Immature natural killer cell (primary cell): ENCODE measurements around the gene CHRM2. TPM values are rescaled to one million over a fixed set of nuclear protein-coding genes. Genes with fewer than 3 reads are reported as not detected.

Source experiments
- DNase-seq, 3 donors: peaks; one replicate each; pipeline ENCODE4 v3.0.0; 2022; ENCODE audit warnings: mixed read lengths in 1 of 3
- H3K27ac Mint-ChIP-seq, 6 donors: one replicate each; pipeline ENCODE4 v1.8.0; 2020; ENCODE audit warnings: mixed read lengths in 6 of 6, mild to moderate bottlenecking in 5 of 6, inconsistent platforms in 4 of 6, moderate library complexity in 3 of 6
- H3K27me3 Mint-ChIP-seq, 3 donors: one replicate each; pipeline ENCODE4 v1.8.0; 2020 to 2021; ENCODE audit warnings: low read depth in 3 of 3, mild to moderate bottlenecking in 3 of 3, mixed read lengths in 3 of 3, moderate library complexity in 3 of 3, inconsistent platforms in 1 of 3
- H3K36me3 Mint-ChIP-seq, 3 donors: one replicate each; pipeline ENCODE4 v1.8.0; 2020; ENCODE audit warnings: mixed read lengths in 3 of 3, inconsistent platforms in 2 of 3, mild to moderate bottlenecking in 2 of 3
- H3K4me1 Mint-ChIP-seq, 2 donors: one replicate each; pipeline ENCODE4 v1.8.0; 2020; ENCODE audit warnings: inconsistent platforms in 2 of 2, mild to moderate bottlenecking in 2 of 2, mixed read lengths in 2 of 2, moderate library complexity in 1 of 2
- H3K4me3 Mint-ChIP-seq, 5 donors: one replicate each; pipeline ENCODE4 v1.8.0; 2020; ENCODE audit warnings: mild to moderate bottlenecking in 5 of 5, mixed read lengths in 5 of 5, inconsistent platforms in 3 of 5, moderate library complexity in 3 of 5
- H3K9me3 Mint-ChIP-seq, 6 donors: one replicate each; pipeline ENCODE4 v1.8.0; 2020; ENCODE audit warnings: mild to moderate bottlenecking in 6 of 6, mixed read lengths in 6 of 6, inconsistent platforms in 4 of 6, moderate library complexity in 3 of 6
- polyA plus RNA-seq, 3 donors: library from polyadenylated mRNA; unstranded; fragments of 300-500 nt; fragmentation: Illumina TruSeq; gene quantifications; one replicate each; pipeline ENCODE4 v1.2.3, GENCODE V29; 2021

Gene CHRM2
- polyA plus RNA-seq, 3 donors from 2014 or later, result not detected

DNA sequence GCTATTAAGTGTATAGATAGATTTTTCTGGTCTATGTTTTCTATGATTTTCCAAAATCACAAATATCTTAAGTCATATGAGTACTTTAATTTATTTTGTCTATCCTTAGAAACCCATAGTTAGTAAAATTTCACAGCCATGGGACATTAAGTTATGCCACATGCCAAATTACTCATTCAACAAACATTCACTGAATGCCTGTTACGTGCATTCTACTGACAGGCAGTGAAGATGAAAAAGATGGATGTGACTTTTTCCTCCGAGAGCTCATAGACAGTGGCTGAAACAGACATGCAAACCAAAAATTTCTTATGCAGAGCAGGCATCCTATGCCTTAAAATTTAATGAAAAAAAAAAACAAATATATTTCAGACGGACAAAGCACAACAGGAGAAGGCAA is 84.9 kb downstream of the CHRM2 start:
- DNase-seq, result no peak
- Mint-ChIP-seq H3K4me1 (no peaks in the 10 kb centered on the region), H3K9me3 (peaks cover 4 to 22% (median 12%) of the 10 kb centered on the region in 6 donors), H3K36me3 (no peaks in the 10 kb centered on the region), H3K4me3 (no peak overlapping the region), H3K27ac (no peak overlapping the region), H3K27me3 (no peaks in the 10 kb centered on the region)

- H3K36me3 Mint-ChIP-seq, result no peaks in the 10 kb centered on the region
- H3K4me3 Mint-ChIP-seq, result no peak overlapping the region
- H3K9me3 Mint-ChIP-seq, result peaks cover 5 to 24% (median 16%) of the 10 kb centered on the region in 6 donors
- H3K27me3 Mint-ChIP-seq, result no peaks in the 10 kb centered on the region
- no peak overlapping the region for H3K27ac Mint-ChIP-seq
- DNase-seq, result no peak
- no peaks in the 10 kb centered on the region for H3K4me1 Mint-ChIP-seq
Observed at GRCh38 chr7:136956232-136956631, 87.8 kb downstream of the CHRM2 start.

DNA sequence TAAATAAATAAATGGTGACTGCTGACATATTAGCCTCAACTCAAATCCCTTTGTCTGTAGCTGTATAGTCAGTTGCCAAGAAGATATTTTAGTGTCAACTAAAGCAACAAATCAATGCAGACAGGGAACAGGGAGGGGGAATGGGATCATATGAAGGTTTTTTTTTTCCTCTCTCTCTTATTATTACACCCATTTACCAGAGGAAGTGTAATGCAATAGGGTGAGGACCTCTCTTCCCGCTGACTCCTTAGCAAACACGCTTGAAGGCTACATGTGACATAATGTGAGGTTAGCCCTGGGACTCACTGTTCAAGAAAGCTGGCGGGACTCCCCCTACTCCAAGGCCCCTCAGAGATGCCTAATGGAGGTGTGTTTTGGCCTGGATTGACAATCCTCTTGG is 88.2 kb downstream of the CHRM2 start:
- Mint-ChIP-seq H3K27me3 (peaks cover 0 to 2% (median 0%) of the 10 kb centered on the region in 3 donors), H3K9me3 (peaks cover 5 to 25% (median 18%) of the 10 kb centered on the region in 6 donors), H3K4me3 (no peak overlapping the region), H3K36me3 (no peaks in the 10 kb centered on the region), H3K27ac (no peak overlapping the region), H3K4me1 (no peaks in the 10 kb centered on the region)
- no peak for DNase-seq

DNA sequence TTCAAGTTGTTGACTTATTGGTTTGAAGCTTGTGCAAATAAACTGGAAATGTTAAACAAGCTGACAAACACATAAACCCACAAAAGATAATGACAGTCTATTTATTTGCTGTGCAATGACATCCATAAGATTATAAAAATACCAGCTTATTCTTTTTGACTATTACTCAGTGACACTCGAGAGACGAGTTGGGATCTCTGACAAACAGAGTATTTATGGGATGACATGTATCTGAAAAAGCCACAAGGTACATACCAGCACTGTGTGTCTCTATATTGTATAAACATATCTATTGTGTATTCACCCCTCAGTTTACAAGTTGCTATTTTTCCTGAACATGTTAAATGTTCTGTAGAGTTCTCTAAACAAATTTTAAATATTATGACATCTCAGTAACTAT is 88.9 kb downstream of the CHRM2 start:
- H3K27ac Mint-ChIP-seq, result no peak overlapping the region
- H3K4me3 Mint-ChIP-seq, result no peak overlapping the region
- H3K4me1 Mint-ChIP-seq, result no peaks in the 10 kb centered on the region
- no peaks in the 10 kb centered on the region for H3K36me3 Mint-ChIP-seq
- peaks cover 0 to 5% (median 0%) of the 10 kb centered on the region in 3 donors for H3K27me3 Mint-ChIP-seq
- DNase-seq, result no peak
- peaks cover 6 to 23% (median 19%) of the 10 kb centered on the region in 6 donors for H3K9me3 Mint-ChIP-seq

DNA sequence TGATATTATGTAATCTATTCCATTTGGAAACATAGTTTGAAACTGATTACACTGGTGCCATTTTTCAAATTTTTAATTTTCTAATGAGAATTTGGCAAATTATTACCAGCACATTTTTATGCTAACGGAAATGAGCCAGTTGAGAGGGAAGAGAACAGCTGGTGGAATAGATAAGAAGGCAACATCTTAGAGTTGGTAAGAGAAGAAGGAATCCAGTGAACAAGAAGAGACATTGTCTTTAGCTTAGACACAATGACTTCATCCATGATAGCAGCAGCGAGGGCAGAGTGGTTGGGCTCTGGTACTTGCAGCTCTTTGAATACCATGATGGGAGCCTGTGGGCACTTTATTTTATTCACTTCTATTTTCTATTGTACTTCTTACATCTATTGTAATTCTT is 89.6 kb downstream of the CHRM2 start:
- Mint-ChIP-seq H3K4me3 (no peak overlapping the region), H3K4me1 (no peaks in the 10 kb centered on the region), H3K36me3 (no peaks in the 10 kb centered on the region), H3K27ac (no peak overlapping the region), H3K9me3 (peaks cover 7 to 22% (median 19%) of the 10 kb centered on the region in 6 donors), H3K27me3 (peaks cover 0 to 5% (median 0%) of the 10 kb centered on the region in 3 donors)
- no peak for DNase-seq

- no peaks in the 10 kb centered on the region for H3K36me3 Mint-ChIP-seq
- H3K27ac Mint-ChIP-seq, result no peak overlapping the region
- H3K27me3 Mint-ChIP-seq, result peaks cover 0 to 5% (median 0%) of the 10 kb centered on the region in 3 donors
- H3K4me3 Mint-ChIP-seq, result no peak overlapping the region
- H3K4me1 Mint-ChIP-seq, result no peaks in the 10 kb centered on the region
- peaks cover 7 to 32% (median 17%) of the 10 kb centered on the region in 6 donors for H3K9me3 Mint-ChIP-seq
- DNase-seq, result no peak
Observed at GRCh38 chr7:136964347-136964746, 95.9 kb downstream of the CHRM2 start.

GRCh38 chr7:136966825-136967224 is 98.4 kb downstream of the CHRM2 start:
- Mint-ChIP-seq H3K27me3 (peaks cover 0 to 2% (median 0%) of the 10 kb centered on the region in 3 donors), H3K4me1 (no peaks in the 10 kb centered on the region), H3K9me3 (peaks cover 7 to 28% (median 9%) of the 10 kb centered on the region in 6 donors), H3K4me3 (no peak overlapping the region), H3K36me3 (no peaks in the 10 kb centered on the region), H3K27ac (no peak overlapping the region)
- DNase-seq, result no peak

DNA sequence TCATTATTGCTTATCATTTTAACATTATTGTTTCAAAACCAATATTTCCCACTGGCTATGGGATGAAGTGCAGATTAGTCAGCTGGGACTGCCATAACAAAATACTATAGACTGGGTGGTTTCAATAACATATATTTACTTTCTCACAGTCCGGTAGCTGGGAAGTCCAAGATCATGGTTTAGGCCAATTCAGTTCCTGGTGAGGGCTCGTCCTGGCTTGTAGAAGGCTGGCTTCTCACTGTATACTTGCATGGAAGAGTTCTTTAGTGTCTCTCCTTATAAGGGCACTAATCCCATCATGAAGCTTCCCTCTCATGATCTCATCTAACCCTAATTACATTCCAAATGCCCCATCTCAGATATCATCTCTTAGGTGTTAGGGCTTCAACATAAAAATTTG is 101.3 kb downstream of the CHRM2 start:
- Mint-ChIP-seq H3K27me3 (no peaks in the 10 kb centered on the region), H3K9me3 (peaks cover 8 to 34% (median 11%) of the 10 kb centered on the region in 6 donors), H3K36me3 (peaks cover 0 to 3% (median 3%) of the 10 kb centered on the region in 3 donors), H3K27ac (no peak overlapping the region), H3K4me1 (no peaks in the 10 kb centered on the region), H3K4me3 (no peak overlapping the region)
- no peak for DNase-seq

DNA sequence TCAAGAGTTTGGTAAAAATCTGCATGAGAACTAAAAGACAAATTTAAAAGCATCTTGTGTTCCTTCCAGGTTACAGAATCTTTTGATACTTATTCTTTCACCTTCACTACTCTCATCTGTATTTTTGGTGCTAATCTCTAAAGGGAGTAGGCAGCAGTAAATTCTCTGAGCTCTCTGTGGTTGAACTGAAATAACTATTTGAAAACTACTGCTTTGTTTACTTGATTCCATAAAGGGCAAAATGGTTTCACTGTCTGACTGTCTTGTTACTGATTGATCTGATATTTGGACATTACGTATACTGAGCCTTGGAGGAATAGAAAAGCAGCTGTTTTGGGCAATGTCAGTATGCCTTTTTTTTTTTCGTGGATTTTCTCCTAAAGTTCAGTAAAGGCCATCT is 103.3 kb downstream of the CHRM2 start:
- H3K4me3 Mint-ChIP-seq, result no peak overlapping the region

GRCh38 chr7:136976504-136977251 is 108.2 kb downstream of the CHRM2 start:
- Mint-ChIP-seq H3K4me3 (no peak overlapping the region), H3K27me3 (no peaks in the 10 kb centered on the region), H3K36me3 (peaks cover 0 to 3% (median 3%) of the 10 kb centered on the region in 3 donors), H3K9me3 (peaks cover 7 to 26% (median 10%) of the 10 kb centered on the region in 6 donors), H3K4me1 (no peaks in the 10 kb centered on the region), H3K27ac (no peak overlapping the region)
- DNase-seq, result no peak

More for the DNA sequence above, 103.3 kb downstream of the CHRM2 start:
- Mint-ChIP-seq H3K4me1 (no peaks in the 10 kb centered on the region), H3K27me3 (no peaks in the 10 kb centered on the region), H3K27ac (no peak overlapping the region), H3K9me3 (peaks cover 6 to 34% (median 13%) of the 10 kb centered on the region in 6 donors), H3K36me3 (peaks cover 0 to 3% (median 3%) of the 10 kb centered on the region in 3 donors)
- no peak for DNase-seq

- no peaks in the 10 kb centered on the region for H3K36me3 Mint-ChIP-seq
- no peaks in the 10 kb centered on the region for H3K4me1 Mint-ChIP-seq
- no peak overlapping the region for H3K4me3 Mint-ChIP-seq
- H3K27me3 Mint-ChIP-seq, result peaks cover 0 to 2% (median 0%) of the 10 kb centered on the region in 3 donors
- no peak overlapping the region for H3K27ac Mint-ChIP-seq
- peaks cover 0 to 36% (median 16%) of the 10 kb centered on the region in 6 donors for H3K9me3 Mint-ChIP-seq
- no peak for DNase-seq
Observed at GRCh38 chr7:136993377-136993776, 124.9 kb downstream of the CHRM2 start.

DNA sequence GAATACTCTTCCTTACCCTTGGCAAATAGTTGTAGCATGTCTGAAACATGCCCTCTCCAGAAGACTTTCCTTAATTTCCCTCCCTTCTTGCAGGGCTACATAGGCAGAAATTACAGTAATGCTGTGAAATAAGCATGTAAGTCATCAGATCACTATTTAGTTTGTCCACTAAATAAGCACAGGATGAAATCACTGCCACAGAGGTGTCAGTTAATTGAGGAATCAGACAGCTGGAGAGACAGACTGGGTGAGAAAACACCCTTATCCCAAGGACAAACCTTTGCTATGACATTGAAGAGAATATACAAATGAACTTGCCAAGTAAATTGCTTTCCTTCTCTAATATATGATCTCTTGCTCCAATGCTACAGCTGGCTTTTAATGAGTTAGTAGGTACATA is 129.3 kb downstream of the CHRM2 start:
- no peak overlapping the region for H3K4me3 Mint-ChIP-seq
- no peak overlapping the region for H3K27ac Mint-ChIP-seq
- H3K27me3 Mint-ChIP-seq, result peaks cover 0 to 2% (median 0%) of the 10 kb centered on the region in 3 donors
- peaks cover 4 to 26% (median 11%) of the 10 kb centered on the region in 6 donors for H3K9me3 Mint-ChIP-seq
- H3K36me3 Mint-ChIP-seq, result no peaks in the 10 kb centered on the region
- H3K4me1 Mint-ChIP-seq, result no peaks in the 10 kb centered on the region
- no peak for DNase-seq

- Mint-ChIP-seq H3K9me3 (peaks cover 4 to 24% (median 10%) of the 10 kb centered on the region in 6 donors), H3K27ac (no peak overlapping the region), H3K4me3 (no peak overlapping the region), H3K36me3 (no peaks in the 10 kb centered on the region), H3K4me1 (no peaks in the 10 kb centered on the region), H3K27me3 (no peaks in the 10 kb centered on the region)
- no peak for DNase-seq
Observed at GRCh38 chr7:136998495-136998894, 130.0 kb downstream of the CHRM2 start.

DNA sequence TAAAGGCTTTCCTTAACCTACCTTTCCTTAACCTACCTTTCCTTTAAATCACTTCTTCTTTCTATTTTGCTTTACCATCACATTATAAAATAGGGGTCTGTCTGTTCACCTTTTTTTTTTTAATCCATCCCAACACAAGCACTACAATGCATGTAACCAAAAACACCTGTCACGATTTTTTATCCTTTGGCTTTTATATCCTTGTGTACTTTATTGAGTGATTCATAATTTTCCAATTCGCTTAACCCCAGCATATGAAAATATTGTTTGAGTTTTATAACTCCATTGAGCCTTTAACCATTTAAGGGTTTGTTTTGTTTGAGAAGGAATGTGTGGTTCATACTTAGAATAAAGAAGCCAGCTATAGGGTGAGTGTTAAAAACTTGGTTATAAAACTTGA is 132.2 kb downstream of the CHRM2 start:
- no peak for DNase-seq
- Mint-ChIP-seq H3K4me3 (no peak overlapping the region), H3K36me3 (no peaks in the 10 kb centered on the region), H3K27ac (no peak overlapping the region), H3K4me1 (no peaks in the 10 kb centered on the region), H3K9me3 (peaks cover 6 to 28% (median 14%) of the 10 kb centered on the region in 6 donors), H3K27me3 (peaks cover 0 to 2% (median 0%) of the 10 kb centered on the region in 3 donors)
